ENCODE data around the gene KIF26B. TPM values are rescaled to one million over a fixed set of nuclear protein-coding genes. Genes with fewer than 3 reads are reported as not detected.

Gene KIF26B
- total RNA-seq, 6 experiments from 2014 or later = 0.31 to 0.55 (median 0.35) TPM

GRCh38 chr1:245247356-245247755 lies 92.6 kb downstream of the KIF26B start:
- TF ChIP-seq POLR2A (IDR thresholded peaks at IDR 0.05) = no peak
- no peak for TF ChIP-seq CTCF (IDR thresholded peaks at IDR 0.05)
- Histone ChIP-seq H3K36me3 (no peaks in the 10 kb centered on the region), H3K27ac (no peak overlapping the region), H3K27me3 (no peaks in the 10 kb centered on the region), H3K4me1 (no peaks in the 10 kb centered on the region), H3K4me3 (no peak overlapping the region), H3K9me3 (no peaks in the 10 kb centered on the region)
- no peak for DNase-seq
- WGBS (ENCODE audit: insufficient coverage, low coverage, low lambda C conversion rate, missing lambda C conversion rate) = 85% methylated on average over 11 of the region's 12 CpGs
- intact Hi-C loops (cut with DNase I) = no loop called here
- no peak for ATAC-seq

GRCh38 chr1:245247801-245248200 lies 93.0 kb downstream of the KIF26B start:
- DNase-seq (no peak), ATAC-seq (peak in 1 of 4 donors; percentile 19)
- WGBS (ENCODE audit: insufficient coverage, low coverage, low lambda C conversion rate, missing lambda C conversion rate) = 63% methylated on average over 6 of the region's 7 CpGs
- Histone ChIP-seq H3K36me3 (no peaks in the 10 kb centered on the region), H3K9me3 (no peaks in the 10 kb centered on the region), H3K27ac (no peak overlapping the region), H3K4me1 (no peaks in the 10 kb centered on the region), H3K27me3 (no peaks in the 10 kb centered on the region), H3K4me3 (no peak overlapping the region)
- intact Hi-C loops (cut with DNase I) = no loop called here
- TF ChIP-seq POLR2A (IDR thresholded peaks at IDR 0.05) = no peak
- TF ChIP-seq CTCF (IDR thresholded peaks at IDR 0.05) = no peak

GRCh38 chr1:245248231-245248731 lies 93.5 kb downstream of the KIF26B start:
- peak; percentile 29 to 71 (median 36) for ATAC-seq
- Histone ChIP-seq H3K4me1 (no peaks in the 10 kb centered on the region), H3K4me3 (no peak overlapping the region), H3K27ac (no peak overlapping the region), H3K36me3 (no peaks in the 10 kb centered on the region), H3K9me3 (no peaks in the 10 kb centered on the region), H3K27me3 (no peaks in the 10 kb centered on the region)
- TF ChIP-seq POLR2A (IDR thresholded peaks at IDR 0.05) = no peak
- no peak for TF ChIP-seq CTCF (IDR thresholded peaks at IDR 0.05)
- no peak for DNase-seq
- intact Hi-C loops (cut with DNase I) = no loop called here
- 66% methylated on average over 11 of the region's 18 CpGs for WGBS (ENCODE audit: insufficient coverage, low coverage, low lambda C conversion rate, missing lambda C conversion rate)

GRCh38 chr1:245255783-245256182 lies 101.0 kb downstream of the KIF26B start:
- Histone ChIP-seq H3K4me3 (no peak overlapping the region), H3K36me3 (no peaks in the 10 kb centered on the region), H3K4me1 (peaks cover 0 to 7% (median 0%) of the 10 kb centered on the region in 4 donors), H3K27ac (no peak overlapping the region), H3K27me3 (no peaks in the 10 kb centered on the region), H3K9me3 (no peaks in the 10 kb centered on the region)
- WGBS (ENCODE audit: insufficient coverage, low coverage, low lambda C conversion rate, missing lambda C conversion rate) = 80% methylated on average over 3 of the region's 3 CpGs
- DNase-seq (no peak), ATAC-seq (no peak)
- intact Hi-C loops (cut with DNase I) = no loop called here
- TF ChIP-seq CTCF (IDR thresholded peaks at IDR 0.05) = no peak

- ATAC-seq = no peak
- Histone ChIP-seq H3K27ac (no peak overlapping the region), H3K36me3 (no peaks in the 10 kb centered on the region), H3K4me1 (peaks cover 0 to 7% (median 0%) of the 10 kb centered on the region in 4 donors), H3K9me3 (no peaks in the 10 kb centered on the region), H3K27me3 (no peaks in the 10 kb centered on the region), H3K4me3 (no peak overlapping the region)
- TF ChIP-seq CTCF (IDR thresholded peaks at IDR 0.05) (no peak), POLR2A (IDR thresholded peaks at IDR 0.05) (no peak)
- DNase-seq = no peak
- intact Hi-C loops (cut with DNase I) = no loop called here
- 64% methylated on average over 5 of the region's 6 CpGs for WGBS (ENCODE audit: insufficient coverage, low coverage, low lambda C conversion rate, missing lambda C conversion rate)
These were observed 101.7 kb downstream of the KIF26B start for GRCh38 chr1:245256528-245256927.
